Uterus (tissue), 4 donors: ENCODE results near the gene MAD1L1. TPM values are rescaled to one million over a fixed set of nuclear protein-coding genes. Genes with fewer than 3 reads are reported as not detected.
"Not testable (repeated sequence)": the region's sequence is repeated elsewhere in the genome, so short reads cannot be mapped to it uniquely, and the experiment has no call there.

Experiments used
- DNase-seq, 2 donors: peaks; one replicate each; pipeline ENCODE4 v3.0.0-alpha.2; 2019 to 2020
- H3K27ac ChIP-seq, 2 donors: fragments of 200-600 bp; sonication (generic); 1 replicate in 1 of 2; 2 replicates in 1 of 2; pipeline ENCODE4 v1.5.1; 2016 to 2018
- H3K27me3 ChIP-seq, 2 donors: fragments of 200-600 bp; sonication (generic); one replicate each; pipeline ENCODE4 v1.5.1; 2018 to 2019; ENCODE audit warnings: control low read depth in 1 of 2
- H3K36me3 ChIP-seq, 2 donors: fragments of 200-600 bp; sonication (generic); one replicate each; pipeline ENCODE4 v1.5.1; 2019; ENCODE audit warnings: control low read depth in 1 of 2
- H3K4me1 ChIP-seq, 2 donors: fragments of 200-600 bp; sonication (generic); one replicate each; pipeline ENCODE4 v1.5.1; 2018 to 2019; ENCODE audit warnings: control low read depth in 1 of 2
- H3K4me3 ChIP-seq, 2 donors: fragments of 200-600 bp; sonication (generic); 1 replicate in 1 of 2; 2 replicates in 1 of 2; pipeline ENCODE4 v1.5.1; 2018 to 2019; ENCODE audit warnings: mild to moderate bottlenecking in 1 of 2
- H3K9me3 ChIP-seq, 2 donors: fragments of 200-600 bp; sonication (generic); one replicate each; pipeline ENCODE4 v1.5.1; 2019; ENCODE audit warnings: control low read depth in 1 of 2
- CTCF ChIP-seq, 4 experiments: fragments of 200-600 bp in 2 of 4; fragments of 450-650 bp in 2 of 4; sonication (generic) in 2 of 4; IDR thresholded peaks; one replicate each; pipeline ENCODE4 v1.5.1; 2016 to 2019; ENCODE audit warnings: antibody characterized with exemption in 4 of 4, mild to moderate bottlenecking in 2 of 4, moderate library complexity in 1 of 4
- POLR2A ChIP-seq, 2 donors: fragments of 450-650 bp; IDR thresholded peaks; one replicate each; pipeline ENCODE4 v1.6.1; 2016; ENCODE audit warnings: antibody characterized with exemption in 2 of 2, mild to moderate bottlenecking in 1 of 2, moderate library complexity in 1 of 2
- intact Hi-C: fragments of 100-400 bp; cut with DNase I; formaldehyde crosslinking; loops from one replicate; pipeline ENCODE4 v1.15.1; 2023; ENCODE audit warnings: low total_unique reads
- total RNA-seq, 4 donors: library from RNA; depleted of rRNA in 3 of 4; stranded (reverse); fragments of >200 nt in 3 of 4; gene quantifications; one replicate each; pipeline versions ENCODE4 v1.1.0 to v1.2.4, GENCODE V29; 2014 to 2023
- donor health status: DM: yes; HTN: yes; CAD: no.

Gene MAD1L1
- total RNA-seq, 4 donors from 2014 or later: 13.3 to 37.4 (median 33.1) TPM

GRCh38 chr7:1882451-1882850, 350.3 kb downstream of the MAD1L1 start:
- no peaks in the 10 kb centered on the region for H3K4me1 ChIP-seq
- intact Hi-C loops: no loop called here
- no peaks in the 10 kb centered on the region for H3K27me3 ChIP-seq
- no peak for DNase-seq
- H3K27ac ChIP-seq: no peak overlapping the region
- no peak overlapping the region for H3K4me3 ChIP-seq
- no peaks in the 10 kb centered on the region for H3K9me3 ChIP-seq
- no peaks in the 10 kb centered on the region for H3K36me3 ChIP-seq
- no peak for TF ChIP-seq CTCF (IDR thresholded peaks at IDR 0.05)
- TF ChIP-seq POLR2A (IDR thresholded peaks at IDR 0.05): no peak

GRCh38 chr7:1881946-1882345, 350.8 kb downstream of the MAD1L1 start:
- DNase-seq: no peak
- H3K36me3 ChIP-seq: no peaks in the 10 kb centered on the region
- H3K27ac ChIP-seq: no peak overlapping the region
- intact Hi-C loops: no loop called here
- H3K4me3 ChIP-seq: no peak overlapping the region
- H3K9me3 ChIP-seq: no peaks in the 10 kb centered on the region
- H3K4me1 ChIP-seq: no peaks in the 10 kb centered on the region
- no peak for TF ChIP-seq POLR2A (IDR thresholded peaks at IDR 0.05)
- H3K27me3 ChIP-seq: no peaks in the 10 kb centered on the region

- H3K27me3 ChIP-seq, H3K4me1 ChIP-seq, intact Hi-C loops, H3K4me3 ChIP-seq, DNase-seq, H3K9me3 ChIP-seq, H3K27ac ChIP-seq, H3K36me3 ChIP-seq: not testable (repeated sequence)
Measured at GRCh38 chr7:1876641-1877040, 356.1 kb downstream of the MAD1L1 start.

- H3K4me3 ChIP-seq, H3K36me3 ChIP-seq, H3K9me3 ChIP-seq, DNase-seq, H3K27ac ChIP-seq, H3K4me1 ChIP-seq, intact Hi-C loops, H3K27me3 ChIP-seq: not testable (repeated sequence)
Measured at GRCh38 chr7:1875392-1876199, 357.1 kb downstream of the MAD1L1 start.

GRCh38 chr7:1874590-1875391, 358.0 kb downstream of the MAD1L1 start:
- H3K36me3 ChIP-seq, intact Hi-C loops, H3K9me3 ChIP-seq, DNase-seq, H3K4me3 ChIP-seq, H3K27ac ChIP-seq, H3K27me3 ChIP-seq, H3K4me1 ChIP-seq: not testable (repeated sequence)

GRCh38 chr7:1873857-1874589, 358.7 kb downstream of the MAD1L1 start:
- intact Hi-C loops: no loop called here
- TF ChIP-seq CTCF (IDR thresholded peaks at IDR 0.05): no peak
- no peak for TF ChIP-seq POLR2A (IDR thresholded peaks at IDR 0.05)

GRCh38 chr7:1873421-1873820, 359.3 kb downstream of the MAD1L1 start:
- TF ChIP-seq POLR2A (IDR thresholded peaks at IDR 0.05): no peak
- TF ChIP-seq CTCF (IDR thresholded peaks at IDR 0.05): no peak
- DNase-seq: no peak
- Histone ChIP-seq H3K36me3 (no peaks in the 10 kb centered on the region), H3K27ac (no peak overlapping the region), H3K4me1 (no peaks in the 10 kb centered on the region), H3K27me3 (no peaks in the 10 kb centered on the region), H3K4me3 (no peak overlapping the region), H3K9me3 (no peaks in the 10 kb centered on the region)
- intact Hi-C loops: no loop called here

More at GRCh38 chr7:1873857-1874589, 358.7 kb downstream of the MAD1L1 start:
- DNase-seq: no peak
- Histone ChIP-seq H3K4me3 (no peak overlapping the region), H3K4me1 (no peaks in the 10 kb centered on the region), H3K27ac (no peak overlapping the region), H3K36me3 (no peaks in the 10 kb centered on the region), H3K27me3 (no peaks in the 10 kb centered on the region), H3K9me3 (no peaks in the 10 kb centered on the region)
